GM06990 (cell line): ENCODE measurements around the gene LRRC4B.

Experiments
- DNase-seq: peaks from one replicate; pipeline ENCODE4 v3.0.0-alpha.2; 2011; ENCODE audit not compliant: insufficient read length; ENCODE audit errors: extremely low read depth
- H3K27me3 ChIP-seq: replicated peaks from 2 replicates; pipeline ENCODE4 v1.6.0; 2011; ENCODE audit warnings: low read length; ENCODE audit not compliant: control insufficient read depth, insufficient read depth
- H3K36me3 ChIP-seq: 2 replicates; pipeline ENCODE4 v1.5.1; 2011; ENCODE audit warnings: low read length; ENCODE audit not compliant: control insufficient read depth, insufficient read depth
- H3K4me3 ChIP-seq: replicated peaks from 2 replicates; pipeline ENCODE4 v1.5.1; 2011; ENCODE audit warnings: low read depth, mild to moderate bottlenecking, control low read depth, low read length
- TF ChIP-seq, protein P1 (sequence below): IDR thresholded peaks from 2 replicates; pipeline ENCODE4 v1.5.1; 2011; ENCODE audit warnings: low read length, control low read depth, mild to moderate bottlenecking, inconsistent platforms; ENCODE audit not compliant: insufficient read depth, poor library complexity, severe bottlenecking

LRRC4B gene

DNA sequence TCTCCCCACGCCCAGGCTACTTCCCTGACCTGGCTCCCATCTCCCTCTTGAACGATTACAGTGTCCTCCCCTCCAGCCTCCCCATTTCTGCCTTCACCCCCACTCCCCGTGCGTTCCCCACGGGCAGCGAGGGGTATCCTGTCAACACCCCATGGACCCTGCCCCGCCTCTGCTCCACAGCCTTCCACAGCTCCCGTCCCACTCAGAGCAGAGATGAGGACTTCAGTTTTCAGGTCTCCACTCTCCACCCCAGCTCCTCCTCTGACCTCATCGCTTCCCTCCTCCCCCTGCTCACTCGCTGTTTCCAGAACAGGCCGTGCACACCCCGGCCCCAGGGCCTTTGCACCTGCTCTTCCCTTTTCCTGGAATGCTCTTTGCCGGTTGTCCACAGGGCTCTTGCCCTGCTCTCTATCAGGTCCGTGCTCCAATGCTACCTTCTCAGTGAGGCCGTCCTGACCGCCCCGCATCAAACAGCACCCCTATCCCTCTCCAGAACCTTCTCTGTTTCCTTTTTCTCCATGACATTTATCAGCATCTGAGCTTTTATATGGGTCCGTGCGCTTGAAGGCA, 15.0 kb downstream of the LRRC4B start:
- Histone ChIP-seq H3K4me3 (no peak overlapping the region), H3K27me3 (no peaks in the 10 kb centered on the region; the same call in none of the 2 replicates), H3K36me3 (no peaks in the 10 kb centered on the region)
- no peak for DNase-seq
- TF ChIP-seq, protein P1, sequence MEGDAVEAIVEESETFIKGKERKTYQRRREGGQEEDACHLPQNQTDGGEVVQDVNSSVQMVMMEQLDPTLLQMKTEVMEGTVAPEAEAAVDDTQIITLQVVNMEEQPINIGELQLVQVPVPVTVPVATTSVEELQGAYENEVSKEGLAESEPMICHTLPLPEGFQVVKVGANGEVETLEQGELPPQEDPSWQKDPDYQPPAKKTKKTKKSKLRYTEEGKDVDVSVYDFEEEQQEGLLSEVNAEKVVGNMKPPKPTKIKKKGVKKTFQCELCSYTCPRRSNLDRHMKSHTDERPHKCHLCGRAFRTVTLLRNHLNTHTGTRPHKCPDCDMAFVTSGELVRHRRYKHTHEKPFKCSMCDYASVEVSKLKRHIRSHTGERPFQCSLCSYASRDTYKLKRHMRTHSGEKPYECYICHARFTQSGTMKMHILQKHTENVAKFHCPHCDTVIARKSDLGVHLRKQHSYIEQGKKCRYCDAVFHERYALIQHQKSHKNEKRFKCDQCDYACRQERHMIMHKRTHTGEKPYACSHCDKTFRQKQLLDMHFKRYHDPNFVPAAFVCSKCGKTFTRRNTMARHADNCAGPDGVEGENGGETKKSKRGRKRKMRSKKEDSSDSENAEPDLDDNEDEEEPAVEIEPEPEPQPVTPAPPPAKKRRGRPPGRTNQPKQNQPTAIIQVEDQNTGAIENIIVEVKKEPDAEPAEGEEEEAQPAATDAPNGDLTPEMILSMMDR = no peak

DNA sequence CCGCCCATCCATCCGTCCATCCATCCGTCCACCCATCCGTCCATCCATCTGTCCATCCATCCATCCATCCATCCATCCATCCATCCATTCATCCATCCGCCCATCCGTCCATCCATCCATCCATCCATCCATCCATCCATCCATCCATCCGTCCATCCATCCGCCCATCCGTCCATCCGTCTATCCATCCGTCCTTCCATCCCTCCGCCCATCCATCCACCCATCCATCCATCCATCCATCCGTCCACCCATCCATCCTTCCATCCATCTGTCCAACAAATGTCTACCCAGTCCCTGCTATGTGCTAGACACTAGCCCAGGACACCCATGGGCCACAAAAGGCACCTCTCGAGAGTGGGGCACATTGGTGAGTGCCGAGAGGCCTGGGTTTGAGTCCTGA, 15.7 kb downstream of the LRRC4B start:
- no peak overlapping the region for H3K4me3 ChIP-seq
- no peaks in the 10 kb centered on the region; the same call in none of the 2 replicates for H3K27me3 ChIP-seq
- TF ChIP-seq, protein P1 = no peak
- no peaks in the 10 kb centered on the region for H3K36me3 ChIP-seq
- no peak for DNase-seq

DNA sequence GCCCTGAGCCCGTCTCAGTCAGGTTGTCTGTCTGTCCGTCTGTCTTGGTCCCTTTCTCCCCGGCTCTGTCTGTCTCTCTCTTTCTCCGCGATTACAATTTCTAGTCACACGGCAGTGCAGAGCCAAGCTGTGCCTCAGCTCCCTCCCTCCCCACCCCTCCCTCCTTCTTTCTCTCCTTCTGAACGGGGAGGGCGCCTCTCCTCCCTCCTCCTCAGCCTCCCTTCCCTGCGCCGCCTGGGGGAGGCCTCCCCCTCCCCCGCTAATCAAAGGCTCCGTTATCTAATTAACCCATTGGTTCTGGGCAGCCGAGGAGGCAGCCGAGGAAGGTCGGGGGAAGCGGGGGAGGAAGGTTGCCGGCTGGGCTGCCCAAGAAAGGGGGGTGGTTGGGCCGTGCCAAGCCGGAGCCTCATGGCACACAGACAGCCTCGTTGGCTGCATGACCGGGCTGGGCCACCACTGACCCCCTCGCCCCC, 16.5 kb downstream of the LRRC4B start:
- H3K27me3 ChIP-seq = no peaks in the 10 kb centered on the region; the same call in none of the 2 replicates
- H3K4me3 ChIP-seq = no peak overlapping the region
- TF ChIP-seq, protein P1 = no peak
- DNase-seq = no peak
- no peaks in the 10 kb centered on the region for H3K36me3 ChIP-seq

DNA sequence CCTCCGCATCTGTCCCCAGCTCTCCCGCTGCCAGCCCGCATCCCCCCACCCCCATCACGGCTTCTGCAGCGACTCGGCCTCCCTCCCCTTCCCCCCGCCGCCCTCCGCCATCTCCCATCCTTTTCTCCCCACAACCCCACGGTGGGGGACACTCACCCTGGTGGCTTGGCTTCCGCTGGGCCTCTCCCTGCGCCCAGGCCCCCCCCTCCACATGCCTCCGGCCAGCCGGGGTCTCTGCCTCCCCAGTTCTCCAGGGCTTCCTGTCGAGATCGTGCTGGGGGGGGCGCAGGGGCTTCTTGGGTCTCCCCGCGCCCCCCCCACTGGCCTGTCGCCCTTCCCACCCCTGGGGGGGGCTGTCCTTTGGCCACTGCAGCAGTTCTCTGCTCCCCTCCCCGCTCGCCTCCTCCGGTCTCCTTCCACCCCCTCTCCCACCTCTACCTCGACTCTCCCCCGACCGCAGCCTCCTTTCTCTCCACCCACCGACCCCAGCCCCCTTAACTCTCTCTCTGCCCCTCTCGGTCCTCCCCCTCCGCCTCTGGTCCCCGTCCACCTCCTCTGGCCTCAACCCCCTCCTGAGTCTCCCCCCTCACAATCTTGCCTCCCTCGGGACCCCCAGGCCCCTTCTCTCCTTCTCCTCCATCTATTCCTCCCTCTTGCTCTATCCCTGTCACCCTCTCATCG, 17.1 kb downstream of the LRRC4B start:
- TF ChIP-seq, protein P1 = no peak
- H3K27me3 ChIP-seq = no peaks in the 10 kb centered on the region; the same call in none of the 2 replicates
- no peak overlapping the region for H3K4me3 ChIP-seq
- no peaks in the 10 kb centered on the region for H3K36me3 ChIP-seq
- no peak for DNase-seq

DNA sequence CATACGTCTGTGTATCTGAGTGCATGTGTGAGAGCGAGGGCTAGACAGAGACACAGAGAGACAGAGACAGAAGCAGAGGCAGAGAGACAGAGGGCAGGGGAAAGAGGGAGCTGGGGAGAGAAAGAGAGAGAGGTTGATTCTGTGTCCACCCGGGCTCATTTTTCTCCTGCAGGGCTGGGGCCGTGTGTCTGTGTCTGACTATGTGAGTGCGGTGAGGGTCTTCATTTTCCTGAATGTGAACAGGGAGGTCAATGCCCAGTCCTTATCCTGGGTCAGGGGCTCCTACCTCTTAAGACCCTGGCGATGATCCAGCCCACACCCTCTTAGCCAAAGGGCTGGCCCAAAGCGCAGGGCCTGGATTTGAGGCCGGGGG, 17.7 kb downstream of the LRRC4B start:
- TF ChIP-seq, protein P1 = no peak
- Histone ChIP-seq H3K4me3 (no peak overlapping the region), H3K36me3 (no peaks in the 10 kb centered on the region)

More for the DNA sequence above, 17.7 kb downstream of the LRRC4B start:
- no peak for DNase-seq
- no peaks in the 10 kb centered on the region; the same call in none of the 2 replicates for H3K27me3 ChIP-seq
